Skeletal muscle cell (primary cell): ENCODE data around the gene FAM53C.
"Not testable (repeated sequence)": the region's sequence is repeated elsewhere in the genome, so short reads cannot be mapped to it uniquely, and the experiment has no call there.

Experiments
- DNase-seq: peaks from one replicate; pipeline ENCODE4 v3.0.0-alpha.2; 2010; ENCODE audit warnings: low read depth
- H3K4me3 ChIP-seq: 2 replicates; pipeline ENCODE4 v1.5.1; 2011; ENCODE audit warnings: low read depth, mild to moderate bottlenecking, control low read depth, low read length, moderate library complexity

FAM53C gene

DNA sequence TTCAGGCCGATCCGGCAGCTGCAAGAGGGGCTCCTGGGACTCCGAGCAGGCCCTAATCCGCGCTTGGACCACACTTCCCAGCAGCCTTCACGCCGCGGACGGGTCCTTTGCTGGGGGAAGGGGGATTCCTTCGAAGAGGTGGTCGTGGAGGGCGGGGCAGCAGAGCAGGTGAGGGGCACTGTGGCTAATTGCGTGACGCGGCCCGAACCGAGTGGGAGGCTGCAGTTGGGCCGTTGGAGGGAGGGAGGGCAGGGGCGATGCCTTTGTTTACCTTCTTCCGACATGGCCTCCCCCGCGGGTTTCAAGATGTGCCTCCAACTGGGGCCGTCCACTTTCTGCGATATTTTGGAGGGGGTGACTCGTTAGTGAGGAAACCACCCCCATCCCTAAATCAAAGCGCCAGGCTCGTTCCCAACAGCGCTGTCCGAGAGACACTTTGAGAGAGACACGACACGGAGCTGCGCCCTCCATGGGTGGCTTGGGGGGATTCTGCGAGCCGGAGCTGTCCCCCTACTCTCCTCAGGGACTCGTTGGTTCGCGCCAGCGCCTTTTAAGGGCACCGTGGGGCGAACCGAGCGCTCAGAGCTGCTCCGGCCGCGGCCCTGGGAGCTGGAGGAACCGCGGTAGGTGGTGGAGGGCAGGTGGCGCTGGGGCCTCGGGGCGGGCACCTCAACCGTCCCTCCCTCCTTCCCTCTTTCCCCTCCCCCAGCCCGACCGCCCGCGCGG, at the start of gene FAM53C:
FAM53C (plus strand) TSS at position 582 of the 726 bp plus-strand sequence. CDS start 3,070 bp downstream, outside the sequence.
- H3K4me3 ChIP-seq = peak within 1 kb of the TSS; percentile 65

GRCh38 chr5:138289296-138289695, 48.8 kb upstream of the FAM53C start:
- no peak overlapping the region for H3K4me3 ChIP-seq
- no peak for DNase-seq

More for the DNA sequence above, at the start of gene FAM53C:
- DNase-seq = peak; percentile 76

DNA sequence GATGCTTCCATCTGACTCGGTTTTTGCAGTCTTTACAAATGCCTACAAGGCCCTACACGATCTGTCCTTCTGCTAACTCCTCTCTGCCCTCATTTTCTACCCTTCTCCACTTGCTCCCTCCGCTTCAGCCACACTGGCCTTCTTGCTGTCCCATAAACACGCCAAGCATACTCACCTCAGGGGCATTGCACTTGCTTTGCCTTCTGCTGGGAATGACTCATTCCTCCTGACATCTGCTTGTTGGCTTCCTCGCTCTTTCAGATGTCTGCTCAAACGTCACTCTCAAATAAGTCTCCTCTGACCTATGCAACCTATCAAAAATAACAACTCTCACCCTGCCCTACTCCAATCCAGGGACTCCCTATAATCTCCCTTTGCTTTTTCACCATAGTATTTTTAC, 34.7 kb upstream of the FAM53C start:
- H3K4me3 ChIP-seq = no peak overlapping the region
- DNase-seq = no peak

DNA sequence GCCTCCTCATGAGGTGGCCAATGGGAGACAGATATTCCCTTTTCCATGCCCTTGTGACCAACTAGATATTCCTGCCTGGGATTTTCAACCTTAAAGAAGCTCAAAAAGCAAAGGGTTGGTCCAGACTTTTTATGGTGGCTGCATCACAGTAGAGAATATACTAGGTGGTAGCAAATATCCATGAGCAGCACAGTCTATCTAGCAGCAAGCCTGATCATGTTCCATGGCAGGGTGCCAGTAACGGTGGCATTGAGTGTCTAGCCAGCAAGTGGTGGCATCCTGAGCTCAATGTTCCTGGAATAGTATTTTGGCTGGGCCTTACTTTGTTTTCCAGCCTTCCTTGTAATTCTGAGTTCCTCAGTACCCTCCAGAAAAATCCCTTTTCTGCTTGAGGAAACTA, 32.3 kb upstream of the FAM53C start:
- H3K4me3 ChIP-seq = no peak overlapping the region
- no peak for DNase-seq

GRCh38 chr5:138315751-138316278, 22.3 kb upstream of the FAM53C start:
- DNase-seq = no peak
- no peak overlapping the region for H3K4me3 ChIP-seq

- no peak for DNase-seq
- H3K4me3 ChIP-seq = no peak overlapping the region
Observed at GRCh38 chr5:138316355-138316754, 21.7 kb upstream of the FAM53C start.

DNA sequence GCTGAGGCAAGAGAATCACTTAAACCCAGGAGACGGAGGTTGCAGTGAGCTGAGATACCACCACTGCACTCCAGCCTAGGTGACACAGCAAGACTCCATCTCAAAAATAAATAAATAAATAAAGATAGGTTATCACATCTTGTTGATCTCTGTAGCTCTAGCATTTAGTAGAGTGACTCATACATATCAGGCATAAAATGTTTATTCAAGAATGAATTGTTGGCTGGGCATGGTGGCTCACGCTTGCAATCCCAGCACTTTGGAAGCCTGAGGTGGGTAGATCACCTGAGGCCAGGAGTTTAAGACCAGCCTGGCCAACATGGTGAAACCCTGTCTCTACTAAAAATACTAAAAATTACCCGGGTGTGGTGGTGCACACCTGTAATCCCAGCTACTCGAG, 19.9 kb upstream of the FAM53C start:
- H3K4me3 ChIP-seq, DNase-seq: not testable (repeated sequence)

DNA sequence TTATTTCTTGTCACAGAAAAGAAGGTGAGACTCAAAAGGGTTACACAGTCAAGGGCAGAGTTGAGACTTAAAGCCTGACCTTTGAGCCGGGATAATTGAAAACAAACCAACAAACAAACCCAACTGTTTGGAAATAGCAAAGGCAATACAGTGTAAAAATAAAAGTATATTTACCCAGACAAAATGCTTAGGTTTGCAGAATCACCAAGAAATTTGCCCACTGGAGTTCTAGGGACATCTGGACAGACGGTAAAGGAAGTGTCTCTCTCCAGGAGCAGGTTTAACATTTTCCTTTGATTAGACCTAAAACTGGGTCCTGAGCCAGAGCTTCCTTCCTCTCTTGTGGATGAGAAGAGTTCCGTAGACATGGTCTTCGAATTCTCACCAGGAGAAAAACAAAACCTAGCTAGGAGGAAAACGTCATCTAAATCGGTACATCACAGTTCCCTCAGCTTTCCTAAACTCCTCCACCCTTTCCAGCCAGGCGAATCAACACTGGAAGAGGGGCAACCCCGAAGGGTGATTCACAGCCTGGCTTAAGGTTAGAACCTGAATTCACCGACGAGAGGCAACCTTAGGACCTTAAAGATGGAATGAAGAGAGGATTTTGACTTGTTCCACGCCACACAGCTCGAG, 7.1 kb upstream of the FAM53C start:
- no peak for DNase-seq
- H3K4me3 ChIP-seq = peak overlapping the region; percentile 77

- peak within 1 kb of the TSS; percentile 77 for H3K4me3 ChIP-seq
- DNase-seq = peak; percentile 99
Observed at GRCh38 chr5:138331449-138332368, 6.4 kb upstream of the FAM53C start, which contains the start of gene CDC25C. CDC25C (minus strand) TSS chr5:138331804; CDS start chr5:138331180, 624 bp downstream.

- no peak overlapping the region for H3K4me3 ChIP-seq
- no peak for DNase-seq
Observed at GRCh38 chr5:138334867-138335447, 3.1 kb upstream of the FAM53C start.

- H3K4me3 ChIP-seq = peak overlapping the region; percentile 65
- DNase-seq = peak; percentile 43
Observed at GRCh38 chr5:138336952-138337684, 948 bp upstream of the FAM53C start.

DNA sequence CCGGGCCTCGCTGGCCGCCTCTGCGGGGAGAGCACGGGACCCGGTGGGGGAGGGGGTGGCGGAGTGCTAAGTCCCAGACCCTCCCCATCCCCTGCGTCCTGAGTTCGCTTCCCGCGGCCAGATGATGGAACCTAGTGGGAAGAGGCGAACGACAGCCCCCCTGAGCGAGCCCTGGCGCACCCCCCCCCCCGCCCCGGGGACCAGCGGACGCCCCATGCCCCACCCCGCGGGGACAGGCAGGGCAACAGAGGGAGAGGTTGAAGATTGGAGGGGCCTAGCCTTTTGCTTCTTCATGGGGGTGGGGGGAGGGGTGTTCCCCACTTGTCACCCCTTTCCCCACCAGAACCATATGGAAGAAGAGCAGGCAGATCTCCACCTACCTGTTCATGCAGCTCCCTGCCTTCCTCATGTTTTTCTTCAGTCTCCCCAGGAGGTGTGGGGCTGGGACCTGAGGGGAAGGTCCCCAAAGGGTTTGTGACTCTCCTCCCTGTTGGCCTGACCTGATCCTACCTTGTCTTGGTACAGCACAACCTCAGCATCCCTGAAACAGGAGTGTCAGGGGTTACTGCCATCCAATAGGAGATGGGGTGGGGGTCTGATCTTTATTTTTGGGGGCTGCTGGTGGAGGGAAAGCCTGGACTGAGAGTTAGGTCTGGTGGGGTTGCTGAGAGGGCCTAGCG, 485 bp downstream of the FAM53C start:
- H3K4me3 ChIP-seq = peak overlapping the region; percentile 65
- no peak for DNase-seq

DNA sequence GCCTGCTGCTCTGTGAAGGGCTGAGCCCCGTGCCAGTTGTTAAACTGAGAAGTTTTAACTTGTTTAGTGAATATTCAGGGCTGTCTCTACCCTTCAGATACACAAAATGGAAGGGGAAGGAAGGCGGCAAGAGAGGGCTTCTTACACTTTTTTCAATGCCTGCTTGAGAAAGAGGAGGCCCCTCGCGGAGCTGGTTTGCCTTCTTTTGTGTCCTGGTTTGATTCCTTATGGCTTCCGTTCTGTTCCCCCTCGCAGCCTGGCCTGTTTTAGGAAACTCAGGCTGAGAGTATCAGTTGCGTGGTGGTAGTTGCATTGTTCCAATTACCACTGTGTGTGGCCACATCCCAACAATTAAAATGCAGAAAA, 1.0 kb downstream of the FAM53C start:
- no peak for DNase-seq

GRCh38 chr5:138339464-138339863, 1.4 kb downstream of the FAM53C start:
- peak overlapping the region; percentile 65 for H3K4me3 ChIP-seq
- no peak for DNase-seq

More for the DNA sequence above, 1.0 kb downstream of the FAM53C start:
- H3K4me3 ChIP-seq = peak overlapping the region; percentile 65

DNA sequence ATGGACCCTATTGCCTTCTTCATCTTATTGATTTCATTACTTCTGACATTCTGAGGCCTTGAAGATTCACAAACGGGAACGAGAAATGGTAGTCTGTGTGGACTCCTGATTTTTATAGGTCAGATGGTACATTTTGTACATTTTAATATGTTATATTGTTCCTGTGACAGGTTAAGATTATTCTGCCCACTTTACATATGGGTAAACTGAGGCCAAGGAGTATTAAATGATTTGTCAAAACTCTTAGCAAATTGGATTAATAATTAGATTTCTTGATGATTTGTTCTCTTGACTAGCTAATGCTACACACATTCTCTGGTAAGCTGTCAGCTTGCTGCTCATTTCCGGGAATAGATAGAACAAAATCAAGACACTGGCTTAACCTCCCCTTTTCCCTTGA, 1.9 kb downstream of the FAM53C start:
- peak overlapping the region; percentile 65 for H3K4me3 ChIP-seq

DNA sequence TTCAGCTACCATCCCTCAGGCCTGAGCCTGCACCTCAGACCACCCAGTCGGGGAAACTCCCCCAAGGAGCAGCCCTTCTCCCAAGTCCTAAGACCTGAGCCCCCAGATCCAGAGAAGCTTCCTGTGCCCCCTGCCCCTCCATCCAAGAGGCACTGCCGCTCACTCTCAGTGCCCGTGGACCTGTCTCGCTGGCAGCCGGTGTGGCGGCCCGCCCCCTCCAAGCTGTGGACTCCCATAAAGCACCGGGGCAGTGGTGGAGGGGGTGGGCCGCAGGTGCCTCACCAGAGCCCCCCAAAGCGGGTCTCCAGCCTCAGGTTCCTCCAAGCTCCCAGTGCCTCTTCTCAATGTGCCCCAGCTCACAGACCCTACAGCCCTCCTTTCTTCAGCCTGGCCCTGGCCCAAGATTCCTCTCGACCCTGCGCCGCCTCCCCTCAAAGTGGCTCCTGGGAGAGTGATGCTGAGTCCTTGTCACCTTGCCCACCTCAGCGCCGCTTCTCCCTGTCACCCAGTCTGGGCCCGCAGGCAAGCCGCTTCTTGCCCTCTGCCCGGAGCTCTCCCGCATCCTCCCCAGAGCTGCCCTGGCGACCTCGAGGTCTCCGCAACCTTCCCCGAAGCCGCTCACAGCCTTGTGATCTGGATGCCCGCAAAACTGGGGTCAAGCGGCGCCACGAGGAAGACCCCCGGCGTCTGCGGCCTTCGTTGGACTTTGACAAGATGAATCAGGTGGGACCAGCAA, 7.0 kb downstream of the FAM53C start:
- no peak for DNase-seq

More for the DNA sequence above, 1.9 kb downstream of the FAM53C start:
- DNase-seq = no peak

DNA sequence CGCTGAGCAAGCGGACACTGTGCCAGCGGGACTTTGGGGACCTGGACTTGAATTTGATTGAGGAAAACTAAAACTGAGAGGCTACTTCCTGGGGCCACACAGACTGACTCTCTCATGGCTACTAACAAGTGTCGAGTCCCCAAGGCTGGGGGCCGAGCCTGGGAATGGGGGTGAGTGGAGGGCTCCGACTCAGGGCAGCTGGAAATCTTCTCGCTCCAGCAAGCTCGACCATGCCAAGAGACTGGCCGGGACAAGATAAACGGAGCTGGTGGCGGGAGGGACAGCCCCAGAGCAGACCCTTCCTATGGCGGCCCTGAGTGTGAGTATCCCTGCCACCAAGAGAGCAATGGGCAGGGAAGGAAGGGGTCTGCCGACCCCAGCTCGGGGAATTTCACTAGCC, 8.8 kb downstream of the FAM53C start:
- no peak for DNase-seq
- no peak overlapping the region for H3K4me3 ChIP-seq

More for the DNA sequence above, 7.0 kb downstream of the FAM53C start:
- H3K4me3 ChIP-seq = no peak overlapping the region
